Mesothelial cell of epicardium (in vitro differentiated cells): ENCODE results near the gene MYRIP. TPM values are rescaled to one million over a fixed set of nuclear protein-coding genes. Genes with fewer than 3 reads are reported as not detected.

Experiments
- DNase-seq, 2 experiments: peaks; one replicate each; pipeline ENCODE4 v3.0.0; 2021; ENCODE audit warnings: low spot score in 2 of 2; ENCODE audit not compliant: unreplicated experiment in 2 of 2
- H3K27ac Mint-ChIP-seq: 2 replicates; pipeline ENCODE4 v1.8.0; 2021; ENCODE audit warnings: mixed read lengths
- H3K27me3 Mint-ChIP-seq: 2 replicates; pipeline ENCODE4 v1.8.0; 2021; ENCODE audit warnings: low read depth, mixed read lengths
- H3K36me3 Mint-ChIP-seq: 2 replicates; pipeline ENCODE4 v1.8.0; 2021; ENCODE audit warnings: mixed read lengths
- H3K4me1 Mint-ChIP-seq: 2 replicates; pipeline ENCODE4 v1.8.0; 2021; ENCODE audit warnings: mixed read lengths
- H3K4me3 Mint-ChIP-seq: 2 replicates; pipeline ENCODE4 v1.8.0; 2021; ENCODE audit warnings: mild to moderate bottlenecking, moderate library complexity, mixed read lengths
- H3K9me3 Mint-ChIP-seq: 2 replicates; pipeline ENCODE4 v1.8.0; 2021; ENCODE audit warnings: mixed read lengths
- CTCF ChIP-seq: fragments of 200-600 bp; sonication (generic); IDR thresholded peaks from one replicate; pipeline ENCODE4 v1.5.0; 2021; ENCODE audit warnings: antibody characterized with exemption; ENCODE audit not compliant: unreplicated experiment
- total RNA-seq: library from RNA; stranded (reverse); gene quantifications from 3 replicates; pipeline ENCODE4 v1.2.1, GENCODE V29; 2021

Gene MYRIP
- total RNA-seq, 1 donor from 2014 or later, result 0.63 TPM

GRCh38 chr3:40190056-40190455, 380.6 kb downstream of the MYRIP start:
- H3K36me3 Mint-ChIP-seq, result no peaks in the 10 kb centered on the region
- H3K4me1 Mint-ChIP-seq, result no peaks in the 10 kb centered on the region
- H3K27ac Mint-ChIP-seq, result no peak overlapping the region
- no peak overlapping the region for H3K4me3 Mint-ChIP-seq
- H3K27me3 Mint-ChIP-seq, result peaks cover 6% of the 10 kb centered on the region
- TF ChIP-seq CTCF, result no peak
- H3K9me3 Mint-ChIP-seq, result no peaks in the 10 kb centered on the region
- DNase-seq, result no peak

- H3K27me3 Mint-ChIP-seq, result peaks cover 4% of the 10 kb centered on the region
- TF ChIP-seq CTCF, result no peak
- H3K9me3 Mint-ChIP-seq, result no peaks in the 10 kb centered on the region
- H3K36me3 Mint-ChIP-seq, result no peaks in the 10 kb centered on the region
- H3K4me3 Mint-ChIP-seq, result no peak overlapping the region
- no peak for DNase-seq
- H3K4me1 Mint-ChIP-seq, result no peaks in the 10 kb centered on the region
- no peak overlapping the region for H3K27ac Mint-ChIP-seq
Observed at GRCh38 chr3:40191251-40191650, 381.8 kb downstream of the MYRIP start.

GRCh38 chr3:40191850-40192448, 382.5 kb downstream of the MYRIP start:
- H3K4me1 Mint-ChIP-seq, result no peaks in the 10 kb centered on the region
- no peak overlapping the region for H3K4me3 Mint-ChIP-seq
- no peaks in the 10 kb centered on the region for H3K9me3 Mint-ChIP-seq
- peak; percentile 95 for TF ChIP-seq CTCF
- peaks cover 9% of the 10 kb centered on the region for H3K27me3 Mint-ChIP-seq
- H3K36me3 Mint-ChIP-seq, result no peaks in the 10 kb centered on the region
- DNase-seq, result peak in 1 of 2 experiments; percentile 74
- no peak overlapping the region for H3K27ac Mint-ChIP-seq

- peaks cover 16% of the 10 kb centered on the region for H3K27me3 Mint-ChIP-seq
- H3K9me3 Mint-ChIP-seq, result no peaks in the 10 kb centered on the region
- H3K4me1 Mint-ChIP-seq, result no peaks in the 10 kb centered on the region
- no peak for TF ChIP-seq CTCF
- no peak for DNase-seq
- H3K36me3 Mint-ChIP-seq, result no peaks in the 10 kb centered on the region
- H3K4me3 Mint-ChIP-seq, result no peak overlapping the region
- H3K27ac Mint-ChIP-seq, result no peak overlapping the region
Observed at GRCh38 chr3:40192628-40193027, 383.2 kb downstream of the MYRIP start.

GRCh38 chr3:40196966-40197365, 387.6 kb downstream of the MYRIP start:
- no peaks in the 10 kb centered on the region for H3K9me3 Mint-ChIP-seq
- DNase-seq, result no peak
- H3K4me3 Mint-ChIP-seq, result no peak overlapping the region
- H3K27ac Mint-ChIP-seq, result no peak overlapping the region
- peaks cover 28% of the 10 kb centered on the region for H3K27me3 Mint-ChIP-seq
- H3K4me1 Mint-ChIP-seq, result no peaks in the 10 kb centered on the region
- no peaks in the 10 kb centered on the region for H3K36me3 Mint-ChIP-seq
- no peak for TF ChIP-seq CTCF
